PFSK-1 (cell line): Measurements from ENCODE around the gene FGFR4.

Source experiments
- POLR2AphosphoS5 ChIP-seq: IDR thresholded peaks from 2 replicates; pipeline ENCODE4 v1.6.1; 2012; ENCODE audit warnings: low read depth, mild to moderate bottlenecking, control low read depth, low read length, moderate library complexity
- REST ChIP-seq, 2 experiments: IDR thresholded peaks; 2 replicates each; pipeline versions ENCODE4 v1.6.1 to v1.8.0; 2011 to 2012; ENCODE audit warnings: low read depth in 2 of 2, low read length in 2 of 2, control low read depth in 1 of 2, inconsistent platforms in 1 of 2, mild to moderate bottlenecking in 1 of 2, moderate library complexity in 1 of 2; ENCODE audit not compliant: insufficient read depth in 1 of 2
- SIN3A ChIP-seq: IDR thresholded peaks from 2 replicates; pipeline ENCODE4 v1.6.1; 2012; ENCODE audit warnings: mild to moderate bottlenecking, low read length, moderate library complexity, borderline replicate concordance; ENCODE audit not compliant: insufficient read depth
- TAF1 ChIP-seq: IDR thresholded peaks from 2 replicates; pipeline ENCODE4 v1.6.1; 2012; ENCODE audit warnings: low read length, control low read depth, borderline replicate concordance; ENCODE audit not compliant: insufficient read depth

DNA sequence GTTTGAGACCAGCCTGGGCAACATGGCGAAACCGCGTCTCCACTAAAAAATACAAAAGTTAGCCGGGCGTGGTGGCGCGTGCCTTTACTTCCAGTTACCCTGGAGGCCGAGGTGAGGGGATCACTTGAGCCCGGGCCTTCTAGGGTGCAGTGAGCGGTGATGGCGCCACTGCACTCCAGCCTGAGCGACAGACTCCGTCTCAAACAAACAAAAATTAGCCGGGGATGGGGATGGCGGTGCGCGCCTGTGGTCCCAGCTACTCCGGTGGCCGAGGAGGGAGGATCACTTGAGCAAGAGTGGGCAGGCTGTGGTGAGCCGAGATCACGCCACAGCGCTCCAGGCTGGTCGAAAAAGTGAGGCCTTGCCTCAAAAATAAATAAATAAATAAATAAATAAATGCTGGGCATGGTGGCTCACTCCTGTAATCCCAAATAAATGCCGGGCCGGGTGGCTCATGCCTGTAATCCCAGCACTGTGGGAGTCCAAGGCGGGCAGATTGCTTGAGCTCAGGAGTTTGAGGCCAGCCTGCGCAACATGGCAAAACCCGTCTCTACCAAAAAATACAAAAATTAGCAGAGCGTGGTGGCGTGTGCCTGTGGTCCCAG is 30.8 kb downstream of the FGFR4 start:
- TF ChIP-seq REST (IDR thresholded peaks at IDR 0.05; ENCODE audit: insufficient read depth in 1 of 2, low read depth in 2 of 2, low read length in 2 of 2): no peak
- TF ChIP-seq POLR2AphosphoS5: no peak
- TF ChIP-seq TAF1: no peak
- no peak for TF ChIP-seq SIN3A
